GM19397 (cell line): ENCODE data around the gene MBD3L4.
"Not testable (repeated sequence)": the region's sequence is repeated elsewhere in the genome, so short reads cannot be mapped to it uniquely, and the experiment has no call there.

Experiments used
- ATAC-seq: cut with Tn5 transposase; IDR thresholded peaks from one replicate; pipeline ENCODE4 v1.9.1; 2021; ENCODE audit warnings: mild to moderate bottlenecking, moderate library complexity; ENCODE audit not compliant: unreplicated experiment

MBD3L4 gene

DNA sequence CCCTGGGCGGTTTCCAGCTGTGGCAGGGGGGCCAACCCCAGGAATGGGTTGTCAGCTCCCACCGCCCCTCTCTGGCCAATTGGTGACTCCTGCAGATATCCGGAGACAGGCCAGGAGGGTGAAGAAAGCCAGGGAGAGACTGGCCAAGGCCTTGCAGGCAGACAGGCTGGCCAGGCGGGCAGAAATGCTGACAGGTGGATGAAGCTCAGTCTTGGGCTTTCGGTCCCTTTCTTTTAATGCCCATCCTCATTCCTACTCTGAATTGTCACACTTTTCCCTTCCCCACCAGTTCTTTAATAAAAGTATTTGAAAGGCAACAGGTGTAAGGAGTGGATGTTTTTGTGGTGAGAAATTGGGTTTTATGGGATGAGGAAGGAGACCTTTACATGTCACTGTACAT, 11.4 kb upstream of the MBD3L4 start:
- ATAC-seq: not testable (repeated sequence)

DNA sequence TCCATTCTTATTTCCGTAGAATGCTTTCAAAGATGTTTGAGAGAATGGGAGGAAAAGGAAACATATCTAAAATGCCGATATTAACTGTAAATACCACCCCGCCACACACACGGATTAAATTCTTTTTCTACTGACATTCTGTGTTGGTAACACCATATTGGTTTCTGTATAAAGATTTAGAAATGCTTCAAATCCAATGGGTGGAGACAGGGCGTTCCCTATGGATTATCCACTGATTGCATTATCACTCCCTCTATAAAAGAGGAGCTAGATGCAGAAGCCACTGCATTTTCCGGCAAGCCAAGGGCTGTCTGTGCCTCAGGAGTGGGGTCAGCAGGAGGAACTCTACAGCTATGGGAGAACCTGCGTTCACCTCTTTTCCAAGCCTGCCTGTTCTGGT, 9.0 kb upstream of the MBD3L4 start, which contains the start of gene MBD3L2:
TSS of gene MBD3L2 (plus strand) at position 301 of the 400 bp plus-strand sequence. CDS start at position 354, 53 bp downstream.
- not testable (repeated sequence) for ATAC-seq

DNA sequence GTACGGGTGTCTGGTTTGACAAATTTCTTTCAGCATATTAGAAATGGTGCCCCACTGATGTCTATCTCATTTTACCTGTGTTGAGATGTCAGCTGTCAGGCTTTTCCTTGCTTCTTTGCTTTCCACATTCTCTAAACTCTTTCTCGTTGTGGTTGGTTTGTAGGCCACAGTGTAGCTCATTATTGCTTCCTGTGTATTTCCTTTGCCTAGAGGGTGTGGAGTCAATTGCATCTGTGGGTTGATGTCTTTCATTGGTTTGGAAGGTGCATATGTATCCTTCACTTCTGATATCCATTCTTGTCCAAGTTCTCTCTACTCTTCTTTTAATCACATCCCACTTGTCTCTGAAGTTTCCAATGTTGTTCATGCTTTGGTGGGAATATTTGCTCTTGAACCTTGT, 1.6 kb upstream of the MBD3L4 start:
- not testable (repeated sequence) for ATAC-seq

DNA sequence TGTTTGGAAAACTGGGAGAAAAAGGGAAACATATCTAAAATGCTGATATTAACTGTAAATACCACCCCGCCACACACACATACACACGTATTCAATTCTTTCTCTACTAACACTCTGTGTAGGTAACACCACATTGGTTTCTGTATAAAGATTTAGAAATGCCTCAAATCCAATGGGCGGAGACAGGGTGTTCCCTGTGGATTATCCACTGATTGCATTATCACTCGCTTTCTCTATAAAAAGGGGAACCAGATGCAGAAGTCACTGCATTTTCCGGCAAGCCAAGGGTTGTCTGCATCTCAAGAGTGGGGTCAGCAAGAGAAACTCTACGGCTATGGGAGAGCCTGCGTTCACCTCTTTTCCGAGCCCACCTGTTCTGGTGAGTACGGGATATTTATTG, 9.7 kb downstream of the MBD3L4 start, which contains the start of gene MBD3L5:
TSS of gene MBD3L5 (plus strand) at position 301 of the 400 bp plus-strand sequence. CDS start at position 335, 34 bp downstream.
- ATAC-seq: not testable (repeated sequence)

DNA sequence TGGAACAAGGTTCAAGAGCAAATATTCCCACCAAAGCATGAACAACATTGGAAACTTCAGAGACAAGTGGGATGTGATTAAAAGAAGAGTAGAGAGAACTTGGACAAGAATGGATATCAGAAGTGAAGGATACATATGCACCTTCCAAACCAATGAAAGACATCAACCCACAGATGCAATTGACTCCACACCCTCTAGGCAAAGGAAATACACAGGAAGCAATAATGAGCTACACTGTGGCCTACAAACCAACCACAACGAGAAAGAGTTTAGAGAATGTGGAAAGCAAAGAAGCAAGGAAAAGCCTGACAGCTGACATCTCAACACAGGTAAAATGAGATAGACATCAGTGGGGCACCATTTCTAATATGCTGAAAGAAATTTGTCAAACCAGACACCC, 11.2 kb downstream of the MBD3L4 start:
- ATAC-seq: not testable (repeated sequence)

DNA sequence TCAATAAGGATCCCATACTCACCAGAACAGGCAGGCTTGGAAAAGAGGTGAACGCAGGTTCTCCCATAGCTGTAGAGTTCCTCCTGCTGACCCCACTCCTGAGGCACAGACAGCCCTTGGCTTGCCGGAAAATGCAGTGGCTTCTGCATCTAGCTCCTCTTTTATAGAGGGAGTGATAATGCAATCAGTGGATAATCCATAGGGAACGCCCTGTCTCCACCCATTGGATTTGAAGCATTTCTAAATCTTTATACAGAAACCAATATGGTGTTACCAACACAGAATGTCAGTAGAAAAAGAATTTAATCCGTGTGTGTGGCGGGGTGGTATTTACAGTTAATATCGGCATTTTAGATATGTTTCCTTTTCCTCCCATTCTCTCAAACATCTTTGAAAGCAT, 18.6 kb downstream of the MBD3L4 start, which contains the start of gene MBD3L2B:
TSS of gene MBD3L2B (minus strand) at position 101 of the 400 bp plus-strand sequence. CDS start at position 67, 34 bp downstream.
- not testable (repeated sequence) for ATAC-seq

DNA sequence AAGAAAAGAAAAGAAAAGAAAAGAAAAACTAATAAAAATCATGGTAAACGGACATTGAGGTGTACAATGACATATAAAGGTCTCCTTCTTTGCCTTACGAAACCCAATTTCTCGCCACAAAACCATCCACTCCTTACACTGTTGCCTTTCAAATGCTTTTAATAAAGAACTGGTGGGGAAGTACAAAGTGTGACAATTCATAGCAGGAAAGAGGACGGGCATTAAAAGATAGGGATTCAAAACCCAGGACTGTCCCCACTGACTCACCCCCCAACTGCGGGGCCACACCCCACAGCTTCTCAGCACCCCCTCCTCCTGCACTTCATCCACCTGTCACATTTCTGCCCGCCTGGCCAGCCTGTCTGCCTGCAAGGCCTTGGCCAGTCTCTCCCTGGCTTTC, 21.2 kb downstream of the MBD3L4 start:
- ATAC-seq: no peak

DNA sequence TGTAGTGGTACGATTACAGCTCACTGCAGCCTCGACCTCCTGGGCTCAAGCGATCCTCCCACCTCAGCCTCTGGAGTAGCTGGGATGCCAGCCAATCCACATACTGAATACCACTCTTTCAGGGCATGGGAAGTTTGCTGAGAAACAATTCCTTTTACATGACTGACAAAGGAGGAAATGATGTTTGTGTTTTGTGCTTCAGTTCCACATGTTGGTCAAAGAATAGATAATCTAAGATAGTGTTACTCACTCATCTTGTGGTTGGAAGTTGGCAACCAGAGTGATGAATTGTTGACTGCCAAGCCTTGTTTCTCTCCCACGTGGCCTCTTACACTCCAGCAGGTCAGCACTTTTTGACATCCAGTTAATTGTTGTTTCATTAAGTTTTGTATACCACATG, 26.3 kb downstream of the MBD3L4 start:
- no peak for ATAC-seq

DNA sequence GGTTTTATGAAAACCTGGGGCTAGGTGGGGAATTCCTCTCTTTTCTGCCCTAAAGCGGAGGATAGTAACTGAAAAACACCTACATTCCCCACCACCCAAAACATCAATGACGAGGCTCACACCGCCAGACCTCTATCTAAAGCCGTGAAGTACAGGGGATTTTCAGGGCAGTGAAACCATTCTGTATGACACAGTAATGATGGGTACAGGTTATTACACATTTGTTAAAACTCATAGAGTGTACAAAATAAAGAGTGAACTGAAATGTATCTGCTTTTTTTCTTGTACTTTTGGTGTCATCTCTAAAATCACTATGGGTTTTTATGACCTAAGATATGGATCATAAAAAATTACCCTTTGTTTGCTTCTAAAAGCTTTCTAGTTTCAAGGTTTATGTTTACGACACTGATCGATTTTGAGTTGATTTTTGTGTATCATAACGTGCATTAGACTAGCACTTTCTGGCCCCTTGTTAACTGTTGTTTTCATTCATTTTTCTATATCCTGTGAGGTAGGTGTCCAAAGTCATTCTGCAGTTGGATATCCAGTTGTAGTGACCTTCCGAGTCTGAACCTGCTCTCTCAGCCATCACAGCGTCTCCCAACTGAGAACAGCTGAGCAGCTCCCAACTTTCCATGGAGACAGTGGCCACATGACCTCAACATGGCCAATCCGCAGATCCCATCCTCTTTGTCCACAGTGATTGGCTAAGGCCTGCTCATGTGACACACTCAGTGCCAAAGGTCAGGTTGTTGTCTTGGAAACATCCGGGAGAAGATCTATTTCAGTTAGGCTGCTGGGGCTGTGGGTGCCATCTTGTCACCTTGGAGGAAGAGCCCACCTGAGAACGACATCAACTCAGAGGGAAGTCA, 29.0 kb downstream of the MBD3L4 start:
- ATAC-seq: no peak

DNA sequence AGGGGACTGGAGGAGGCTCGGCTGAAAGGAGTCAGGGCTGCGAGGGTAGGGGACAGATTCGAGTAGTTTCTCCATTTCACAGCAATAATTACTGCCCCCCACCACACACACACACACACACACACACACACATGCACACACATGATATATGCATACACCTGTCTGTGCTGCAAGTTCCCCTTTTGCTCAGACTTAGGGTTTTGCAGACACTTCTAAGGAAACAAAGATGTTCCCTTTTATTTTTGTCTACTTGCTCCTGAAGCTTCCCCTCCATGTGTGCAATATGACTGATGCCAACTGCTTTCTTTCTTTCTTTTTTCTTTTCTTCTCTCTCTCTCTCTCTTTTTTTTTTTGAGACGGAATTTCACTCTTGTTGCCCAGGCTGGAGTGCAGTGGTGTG, 32.1 kb downstream of the MBD3L4 start:
- no peak for ATAC-seq

DNA sequence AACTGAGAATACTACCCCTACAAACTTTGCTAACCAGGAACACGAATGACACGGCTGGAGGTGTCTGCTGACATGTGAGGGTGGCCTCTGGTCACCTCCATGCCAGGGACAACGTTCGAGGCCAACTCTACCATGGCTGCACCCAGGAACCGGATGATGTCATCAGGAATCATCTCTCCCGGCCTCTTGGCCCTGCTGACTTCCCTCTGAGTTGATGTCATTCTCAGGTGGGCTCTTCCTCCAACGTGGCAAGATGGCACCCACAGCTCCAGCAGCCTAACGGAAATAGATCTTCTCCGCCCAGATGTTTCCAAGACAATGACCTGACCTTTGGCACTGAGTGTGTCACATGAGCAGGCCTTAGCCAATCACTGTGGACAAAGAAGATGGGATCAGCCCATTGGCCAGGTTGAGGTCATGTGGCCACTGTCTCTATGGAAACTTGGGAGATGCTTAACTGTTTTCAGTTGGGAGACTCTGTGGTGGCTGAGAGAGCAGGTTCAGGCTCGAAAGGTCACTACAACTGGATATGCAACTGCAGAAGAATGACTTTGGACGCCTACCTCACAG, 33.8 kb downstream of the MBD3L4 start:
- no peak for ATAC-seq

DNA sequence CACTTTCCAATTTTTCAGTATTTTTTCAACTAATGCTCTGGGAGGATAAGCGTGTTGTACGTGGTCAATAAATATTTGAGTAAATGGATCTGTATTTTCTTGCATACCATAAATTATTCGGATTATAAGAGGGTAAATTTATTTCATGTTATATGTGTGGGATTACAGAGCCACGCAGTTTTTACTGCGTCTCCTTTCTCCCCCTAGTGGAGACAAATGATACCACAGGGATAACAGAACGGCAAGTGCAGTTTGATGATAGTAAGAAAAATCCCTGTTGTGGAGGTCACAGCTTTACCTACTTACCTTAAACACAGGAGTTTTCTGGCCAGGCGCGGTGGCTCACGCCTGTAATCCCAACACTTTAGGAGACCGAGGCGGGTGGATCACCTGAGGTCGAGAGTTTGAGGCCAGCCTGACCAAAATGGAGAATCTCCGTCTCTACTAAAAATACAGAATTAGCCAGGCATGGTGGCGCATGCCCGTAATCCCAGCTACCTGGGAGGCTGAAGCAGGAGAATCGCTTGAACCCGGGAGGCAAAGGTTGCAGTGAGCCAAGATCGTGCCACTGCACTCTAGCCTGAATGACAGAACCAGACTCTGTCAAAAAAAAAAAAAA, 35.6 kb downstream of the MBD3L4 start:
- no peak for ATAC-seq

DNA sequence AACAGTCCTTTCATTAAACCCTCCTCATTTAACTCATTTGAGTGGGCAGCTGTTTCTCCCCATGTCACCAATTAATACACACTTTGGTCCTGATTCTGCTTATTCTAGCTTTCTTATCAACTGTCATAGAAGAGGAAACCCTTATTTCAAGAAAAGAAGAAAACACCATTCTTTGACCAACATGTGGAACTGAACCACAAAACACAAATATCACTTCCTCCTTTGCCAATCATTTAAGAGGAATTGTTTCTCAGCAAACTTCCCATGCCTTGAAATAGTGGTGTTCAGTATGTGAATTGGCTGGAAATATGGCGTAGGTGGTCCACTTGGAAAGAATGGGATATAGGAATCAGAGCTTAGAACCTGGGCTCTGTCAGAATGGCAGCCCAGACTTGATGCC, 39.2 kb downstream of the MBD3L4 start:
- no peak for ATAC-seq

DNA sequence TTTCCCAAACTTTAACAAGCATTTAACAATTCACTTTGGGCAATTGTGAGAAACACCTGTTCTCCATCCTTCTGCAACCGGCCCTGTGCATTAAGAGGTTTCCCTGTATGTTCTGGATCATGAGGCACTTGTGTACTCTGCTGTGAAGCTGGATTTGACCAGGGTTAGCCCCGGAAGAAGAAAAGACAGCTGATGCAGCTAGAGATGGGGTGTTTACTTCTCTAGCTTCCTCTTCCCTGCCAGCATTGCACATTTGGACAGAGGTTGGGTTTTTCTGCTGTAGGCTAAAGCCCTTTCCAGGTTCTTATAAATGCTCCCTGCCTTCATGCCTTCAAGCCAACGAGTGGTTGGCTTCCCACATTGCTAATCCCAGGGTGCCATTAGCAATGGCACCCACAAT, 39.6 kb downstream of the MBD3L4 start:
- ATAC-seq: no peak

DNA sequence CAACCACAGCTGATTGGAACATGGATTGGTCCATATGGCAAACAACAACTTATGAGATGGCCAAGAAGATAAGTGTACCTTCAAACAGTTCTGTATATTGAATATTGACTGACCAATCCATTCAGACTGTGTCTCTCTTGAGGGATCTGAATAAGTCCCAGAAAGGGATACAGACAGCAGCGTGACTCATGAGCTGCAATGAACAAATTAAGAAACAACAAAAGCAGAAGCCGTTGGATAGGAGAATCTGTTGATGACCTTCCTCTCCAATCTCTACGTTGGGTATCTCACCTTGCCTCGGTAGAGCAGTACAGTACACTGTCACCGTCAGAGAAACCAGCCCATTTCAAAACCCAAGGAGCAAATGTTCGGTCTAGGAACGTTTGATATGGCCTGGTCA, 40.0 kb downstream of the MBD3L4 start:
- ATAC-seq: no peak

DNA sequence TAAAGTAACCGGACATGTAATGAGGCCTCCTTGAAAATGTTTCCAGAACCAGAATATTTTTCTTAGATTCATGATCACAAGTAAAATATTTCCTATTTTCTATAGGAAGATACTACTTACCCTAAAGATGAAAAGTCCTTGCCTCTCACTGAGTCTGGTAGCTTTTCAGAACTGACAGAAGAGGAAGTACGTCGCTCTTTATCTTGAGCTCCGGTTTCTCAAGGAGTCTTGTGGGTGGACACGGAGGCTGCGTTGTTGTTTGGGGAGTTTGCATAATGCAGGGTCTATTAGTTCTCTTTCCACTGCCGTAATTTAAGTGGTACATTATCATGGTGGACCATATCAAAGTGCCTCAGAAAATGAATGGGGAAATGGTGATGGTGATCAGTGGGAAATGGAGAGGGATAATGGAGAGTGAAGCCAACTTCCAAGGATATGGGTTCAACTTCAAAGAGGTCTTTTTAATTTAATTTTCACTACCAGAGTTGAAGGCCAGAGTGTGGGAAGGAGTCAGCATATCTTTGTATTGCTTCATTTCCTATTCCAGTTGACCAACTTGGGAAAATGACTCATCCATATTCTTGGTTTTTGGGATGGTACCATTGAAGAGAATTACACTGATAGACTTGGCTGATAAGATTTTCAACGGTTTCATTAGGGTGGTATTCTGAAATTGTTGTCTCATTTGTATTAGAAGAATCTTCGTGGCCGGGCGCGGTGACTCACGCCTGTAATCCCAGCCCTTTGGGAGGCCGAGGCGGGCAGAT, 42.1 kb downstream of the MBD3L4 start:
- ATAC-seq: no peak

DNA sequence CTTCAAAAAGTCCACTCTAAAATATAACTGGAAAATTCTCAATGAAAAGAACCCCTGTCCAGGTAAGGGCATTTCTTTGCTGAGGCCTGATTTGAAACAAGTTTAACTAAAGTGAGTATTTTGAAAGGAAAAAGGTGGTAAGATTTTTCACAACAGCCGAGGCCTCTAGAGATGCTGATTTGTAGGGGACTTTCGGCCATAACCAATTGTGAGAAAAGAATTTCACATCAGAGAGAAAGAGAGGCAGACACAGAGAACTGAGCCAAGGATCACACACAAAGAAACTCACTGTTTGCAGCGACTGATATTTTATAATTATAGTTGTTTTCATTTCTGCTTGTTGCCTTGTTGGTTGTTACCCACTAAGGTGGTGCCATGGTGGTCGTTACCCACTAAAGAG, 43.2 kb downstream of the MBD3L4 start:
- no peak for ATAC-seq

DNA sequence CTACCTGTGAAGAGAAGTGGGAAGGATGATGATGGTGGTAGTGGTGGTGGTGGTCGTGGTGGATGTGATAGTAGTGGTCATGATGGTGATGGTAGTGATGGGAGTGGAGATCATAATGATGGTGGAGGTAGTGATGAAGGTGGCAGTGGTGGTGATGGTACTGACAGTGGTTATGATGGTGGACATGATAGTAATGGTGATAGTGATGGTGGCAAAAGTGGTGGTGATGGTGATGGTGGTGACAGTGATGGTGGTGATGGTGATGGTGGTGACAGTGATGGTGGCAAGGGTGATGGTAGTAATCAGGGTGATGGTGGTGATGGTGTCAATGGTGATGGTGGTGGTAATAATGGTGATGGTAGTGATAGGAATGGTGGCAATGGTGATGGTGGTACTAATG, 44.9 kb downstream of the MBD3L4 start:
- ATAC-seq: no peak

DNA sequence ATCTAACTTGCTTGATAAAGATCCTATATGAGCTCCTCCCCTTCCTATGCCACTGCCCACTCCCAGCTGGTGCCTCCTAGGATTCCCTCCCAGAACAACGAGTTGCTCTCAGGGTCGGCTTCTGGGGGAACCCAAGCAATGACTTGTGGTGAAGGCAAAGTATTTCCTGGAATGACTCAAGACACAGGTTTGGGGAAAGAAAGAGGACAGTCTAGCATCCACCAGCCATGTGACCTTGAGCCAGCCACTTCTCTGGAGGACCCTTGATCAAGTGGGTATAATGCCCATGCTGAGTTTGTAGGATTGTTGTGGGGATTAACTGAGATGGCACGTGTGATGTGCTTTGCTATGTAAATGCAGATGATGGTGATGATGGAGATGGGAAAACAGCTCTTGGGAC, 51.7 kb downstream of the MBD3L4 start:
- ATAC-seq: no peak

DNA sequence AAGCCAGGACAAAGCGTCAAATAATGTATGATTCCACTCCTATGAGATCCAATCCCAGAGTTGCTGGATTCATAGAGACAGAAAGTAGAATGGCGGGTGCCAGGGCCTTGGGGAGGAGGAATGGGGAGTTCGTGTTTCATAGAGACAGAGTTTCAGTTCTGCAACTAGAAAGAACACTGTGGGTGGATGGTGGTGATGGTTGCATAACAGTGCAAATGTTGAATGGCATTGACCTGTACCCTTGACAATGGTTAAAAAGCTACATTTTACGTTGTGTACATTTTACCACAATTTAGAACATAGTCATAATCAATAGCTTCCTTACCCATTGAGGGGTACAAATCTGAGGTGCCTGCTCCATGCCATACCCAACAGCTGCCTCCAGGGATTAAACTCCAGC, 52.1 kb downstream of the MBD3L4 start:
- ATAC-seq: no peak
